ENCODE measurements around the gene AMMECR1L. TPM values are rescaled to one million over a fixed set of nuclear protein-coding genes. Genes with fewer than 3 reads are reported as not detected.

The AMMECR1L gene
- total and polyA plus RNA-seq, 2 of the 13 experiments (the other 11 are each of a cell fraction or from before 2014, with no cell fraction given): 9.1 to 14.2 TPM

DNA sequence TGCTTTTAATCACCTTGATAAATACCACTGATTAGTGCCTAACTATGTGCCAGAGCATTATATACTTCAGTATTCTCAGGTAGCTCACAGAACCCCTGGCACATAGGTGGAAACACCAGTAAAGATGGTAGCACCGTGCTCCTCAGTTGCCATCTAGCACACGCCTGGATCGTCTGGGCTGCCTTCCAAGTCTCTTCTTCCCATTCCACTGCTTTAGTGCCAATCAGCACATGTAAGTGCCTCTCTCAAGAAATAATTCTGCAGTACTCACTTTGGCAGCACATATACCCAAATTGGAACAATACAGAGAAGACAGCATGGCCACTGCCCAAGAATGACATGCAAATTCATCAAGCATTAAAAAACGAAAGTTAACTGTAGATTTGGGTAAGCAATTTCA is 40.8 kb downstream of the AMMECR1L start (continued):
- no peak for TF ChIP-seq ZNF292 (CRISPR knock-in tag; IDR thresholded peaks at IDR 0.05; ENCODE audit: borderline replicate concordance, low read depth)
- no peak for TF ChIP-seq PHF20 (CRISPR knock-in tag; IDR thresholded peaks at IDR 0.05)
- TF ChIP-seq HNRNPK (IDR thresholded peaks at IDR 0.05; ENCODE audit: low read depth, low read length, poor library complexity, severe bottlenecking): no peak
- no peak for TF ChIP-seq RBM22 (optimal IDR thresholded peaks at IDR 0.05; ENCODE audit: low read length)

DNA sequence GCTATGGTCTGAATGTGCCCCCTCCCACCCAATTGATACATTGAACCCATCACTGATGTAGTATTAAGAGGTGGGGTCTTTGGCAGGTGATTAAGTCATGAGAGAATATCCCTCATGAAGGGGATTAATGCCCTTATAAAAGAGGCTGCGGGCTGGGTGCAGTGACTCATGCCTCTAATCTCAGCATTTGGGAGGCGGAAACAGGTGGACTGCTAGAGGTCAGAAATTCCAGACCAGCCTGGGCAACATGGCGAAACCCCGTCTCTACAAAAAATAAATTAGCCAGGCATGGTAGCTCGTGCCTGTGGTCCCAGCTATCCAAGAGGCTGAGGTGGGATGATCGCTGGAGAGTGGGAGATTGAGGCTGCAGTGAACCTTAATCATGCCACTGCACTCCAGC is 42.1 kb downstream of the AMMECR1L start:
- no peak overlapping the region for H3K27ac ChIP-seq (ENCODE audit: extremely low read length, insufficient read depth, low read length)
- no peak overlapping the region for H2AFZ ChIP-seq (ENCODE audit: low read length)
- in situ Hi-C loops (cut with HindIII; ENCODE audit: extremely low pct_ligation_motif_present, low pct_unique_long_range_greater_than_20kb): no loop called here
- TF ChIP-seq MED13 (CRISPR knock-in tag; IDR thresholded peaks at IDR 0.05) (no peak), ZNF33A (CRISPR knock-in tag; IDR thresholded peaks at IDR 0.05; ENCODE audit: borderline replicate concordance) (no peak), ZNF83 (CRISPR knock-in tag; IDR thresholded peaks at IDR 0.05; ENCODE audit: borderline replicate concordance) (no peak), CREM (IDR thresholded peaks at IDR 0.05) (no peak), CREM (CRISPR knock-in tag; IDR thresholded peaks at IDR 0.05) (no peak), MEF2D (CRISPR knock-in tag; IDR thresholded peaks at IDR 0.05) (no peak), ZNF543 (CRISPR knock-in tag; IDR thresholded peaks at IDR 0.05) (no peak), ZNF546 (CRISPR knock-in tag; conservative IDR thresholded peaks at IDR 0.05) (no peak), ZNF282 (IDR thresholded peaks at IDR 0.05; ENCODE audit: partially characterized antibody) (no peak), TCF7L2 (IDR thresholded peaks at IDR 0.05; ENCODE audit: low read depth, low read length) (no peak), ZMYM3 (CRISPR knock-in tag; IDR thresholded peaks at IDR 0.05) (no peak), SOX13 (IDR thresholded peaks at IDR 0.05) (no peak), SOX13 (CRISPR knock-in tag; conservative IDR thresholded peaks at IDR 0.05 in 1 of 2, IDR thresholded peaks at IDR 0.05 in 1 of 2) (no peak), ZNF619 (CRISPR knock-in tag; IDR thresholded peaks at IDR 0.05) (no peak), SIX4 (CRISPR knock-in tag; IDR thresholded peaks at IDR 0.05) (no peak)
- TF ChIP-seq, protein P1, sequence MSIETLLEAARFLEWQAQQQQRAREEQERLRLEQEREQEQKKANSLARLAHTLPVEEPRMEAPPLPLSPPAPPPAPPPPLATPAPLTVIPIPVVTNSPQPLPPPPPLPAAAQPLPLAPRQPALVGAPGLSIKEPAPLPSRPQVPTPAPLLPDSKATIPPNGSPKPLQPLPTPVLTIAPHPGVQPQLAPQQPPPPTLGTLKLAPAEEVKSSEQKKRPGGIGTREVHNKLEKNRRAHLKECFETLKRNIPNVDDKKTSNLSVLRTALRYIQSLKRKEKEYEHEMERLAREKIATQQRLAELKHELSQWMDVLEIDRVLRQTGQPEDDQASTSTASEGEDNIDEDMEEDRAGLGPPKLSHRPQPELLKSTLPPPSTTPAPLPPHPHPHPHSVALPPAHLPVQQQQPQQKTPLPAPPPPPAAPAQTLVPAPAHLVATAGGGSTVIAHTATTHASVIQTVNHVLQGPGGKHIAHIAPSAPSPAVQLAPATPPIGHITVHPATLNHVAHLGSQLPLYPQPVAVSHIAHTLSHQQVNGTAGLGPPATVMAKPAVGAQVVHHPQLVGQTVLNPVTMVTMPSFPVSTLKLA (IDR thresholded peaks at IDR 0.05): no peak
- TF ChIP-seq, protein P2, sequence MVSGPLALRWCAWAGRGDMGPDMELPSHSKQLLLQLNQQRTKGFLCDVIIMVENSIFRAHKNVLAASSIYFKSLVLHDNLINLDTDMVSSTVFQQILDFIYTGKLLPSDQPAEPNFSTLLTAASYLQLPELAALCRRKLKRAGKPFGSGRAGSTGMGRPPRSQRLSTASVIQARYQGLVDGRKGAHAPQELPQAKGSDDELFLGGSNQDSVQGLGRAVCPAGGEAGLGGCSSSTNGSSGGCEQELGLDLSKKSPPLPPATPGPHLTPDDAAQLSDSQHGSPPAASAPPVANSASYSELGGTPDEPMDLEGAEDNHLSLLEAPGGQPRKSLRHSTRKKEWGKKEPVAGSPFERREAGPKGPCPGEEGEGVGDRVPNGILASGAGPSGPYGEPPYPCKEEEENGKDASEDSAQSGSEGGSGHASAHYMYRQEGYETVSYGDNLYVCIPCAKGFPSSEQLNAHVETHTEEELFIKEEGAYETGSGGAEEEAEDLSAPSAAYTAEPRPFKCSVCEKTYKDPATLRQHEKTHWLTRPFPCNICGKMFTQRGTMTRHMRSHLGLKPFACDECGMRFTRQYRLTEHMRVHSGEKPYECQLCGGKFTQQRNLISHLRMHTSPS (CRISPR knock-in tag; IDR thresholded peaks at IDR 0.05; ENCODE audit: low read depth): no peak
- TF ChIP-seq, protein P3, sequence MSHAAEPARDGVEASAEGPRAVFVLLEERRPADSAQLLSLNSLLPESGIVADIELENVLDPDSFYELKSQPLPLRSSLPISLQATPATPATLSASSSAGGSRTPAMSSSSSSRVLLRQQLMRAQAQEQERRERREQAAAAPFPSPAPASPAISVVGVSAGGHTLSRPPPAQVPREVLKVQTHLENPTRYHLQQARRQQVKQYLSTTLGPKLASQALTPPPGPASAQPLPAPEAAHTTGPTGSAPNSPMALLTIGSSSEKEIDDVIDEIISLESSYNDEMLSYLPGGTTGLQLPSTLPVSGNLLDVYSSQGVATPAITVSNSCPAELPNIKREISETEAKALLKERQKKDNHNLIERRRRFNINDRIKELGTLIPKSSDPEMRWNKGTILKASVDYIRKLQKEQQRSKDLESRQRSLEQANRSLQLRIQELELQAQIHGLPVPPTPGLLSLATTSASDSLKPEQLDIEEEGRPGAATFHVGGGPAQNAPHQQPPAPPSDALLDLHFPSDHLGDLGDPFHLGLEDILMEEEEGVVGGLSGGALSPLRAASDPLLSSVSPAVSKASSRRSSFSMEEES (CRISPR knock-in tag; IDR thresholded peaks at IDR 0.05): no peak
- no peak for ATAC-seq
- no peaks in the 10 kb centered on the region for H3K27me3 ChIP-seq (ENCODE audit: control insufficient read depth in 1 of 2, insufficient read depth in 2 of 2, low read length in 2 of 2)
- WGBS (ENCODE audit: low lambda C conversion rate): 96% methylated on average over 6 of the region's 6 CpGs
- POLR2A ChIA-PET: no interaction called here
- CTCF ChIA-PET (ENCODE audit: low intra/inter-chr PET ratio, low total read pairs): no interaction called here
- no peaks in the 10 kb centered on the region for H3K4me1 ChIP-seq (ENCODE audit: insufficient read depth, low read length)
- H3K9ac ChIP-seq (ENCODE audit: insufficient read depth, low read depth, low read length): no peak overlapping the region
- no peak for DNase-seq (ENCODE audit: low spot score)
- no peaks in the 10 kb centered on the region for H3K9me3 ChIP-seq (ENCODE audit: low read length)
- no peak overlapping the region for H3K4me3 ChIP-seq (replicated peaks in 1 of 3; ENCODE audit: insufficient read depth in 1 of 3, low read depth in 2 of 3, low read length in 3 of 3)
- BruUV-seq (replicated peaks): no TSS peak
- peaks cover 19 to 30% of the 10 kb centered on the region in 2 experiments for H3K36me3 ChIP-seq (replicated peaks in 1 of 2; ENCODE audit: control insufficient read depth in 1 of 2, insufficient read depth in 2 of 2, low read length in 2 of 2)
- no peak overlapping the region for H3K4me2 ChIP-seq (ENCODE audit: low read depth, low read length)
- no peaks in the 10 kb centered on the region for H3K79me2 ChIP-seq (ENCODE audit: insufficient read depth, low read length)
- intact Hi-C loops (cut with micrococcal nuclease; ENCODE audit: unreplicated experiment): no loop called here
- no peak for FAIRE-seq
- no peaks in the 10 kb centered on the region for H4K20me1 ChIP-seq (ENCODE audit: insufficient read depth, low read length)

Measured in HepG2 (cell line).